NCI-H146 (cell line): Measurements from ENCODE around the gene ABCC9.
"Not testable (repeated sequence)": the region's sequence is repeated elsewhere in the genome, so short reads cannot be mapped to it uniquely, and the experiment has no call there.

Experiments
- DNase-seq: peaks from one replicate; lab custom pipeline; 2025; lab: John Stamatoyannopoulos, UW

ABCC9 gene

DNA sequence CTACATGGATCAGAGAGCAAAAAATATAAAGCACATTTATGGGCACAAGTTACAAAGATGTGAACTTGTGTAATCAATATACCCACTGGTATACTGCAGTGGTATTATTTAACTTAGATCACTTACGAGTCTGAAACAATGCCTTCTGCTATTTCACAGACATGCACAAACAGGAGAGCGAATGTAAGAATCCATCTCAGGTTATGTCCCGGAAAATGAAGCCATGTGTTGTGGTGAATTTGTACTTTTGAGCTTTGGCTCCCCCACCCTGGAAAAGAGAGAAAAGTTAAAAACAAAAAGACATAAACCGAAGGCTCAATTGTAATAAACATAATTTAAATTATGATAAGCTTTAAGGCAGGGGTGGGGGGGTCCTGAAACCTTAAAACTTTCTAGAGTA lies 7.6 kb downstream of the ABCC9 start:
- no peak for DNase-seq

- DNase-seq: not testable (repeated sequence)
These were observed 11.3 kb downstream of the ABCC9 start for GRCh38 chr12:21929972-21930371.

DNA sequence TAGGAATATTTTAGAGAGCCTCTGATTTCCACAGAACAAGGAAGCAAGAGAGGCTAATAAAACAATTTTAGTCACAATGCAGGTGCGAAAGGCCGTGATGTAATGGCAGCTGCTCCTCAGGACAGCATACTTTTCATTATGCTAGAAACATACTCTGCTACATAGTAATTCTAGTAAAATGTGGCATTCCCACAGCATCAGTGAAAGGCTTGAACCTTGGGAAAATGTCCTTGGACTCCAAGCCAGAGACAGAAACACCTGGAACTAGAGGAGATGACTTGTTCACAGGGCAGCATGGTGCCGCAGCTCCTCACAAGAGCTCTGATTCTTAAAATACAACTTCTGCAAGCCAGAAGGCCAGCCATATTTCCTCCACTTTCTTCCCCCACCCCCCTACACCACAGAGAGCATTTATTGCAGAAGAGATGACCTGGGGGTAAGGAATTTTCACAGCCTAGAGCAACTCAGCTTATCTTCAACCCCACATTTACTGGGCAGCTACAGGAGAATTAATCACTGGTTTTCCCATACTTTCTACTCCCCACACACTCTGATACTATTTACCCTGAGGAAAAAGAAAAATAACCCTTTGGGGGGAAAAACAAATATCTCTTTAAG lies 15.8 kb downstream of the ABCC9 start:
- DNase-seq: no peak

DNA sequence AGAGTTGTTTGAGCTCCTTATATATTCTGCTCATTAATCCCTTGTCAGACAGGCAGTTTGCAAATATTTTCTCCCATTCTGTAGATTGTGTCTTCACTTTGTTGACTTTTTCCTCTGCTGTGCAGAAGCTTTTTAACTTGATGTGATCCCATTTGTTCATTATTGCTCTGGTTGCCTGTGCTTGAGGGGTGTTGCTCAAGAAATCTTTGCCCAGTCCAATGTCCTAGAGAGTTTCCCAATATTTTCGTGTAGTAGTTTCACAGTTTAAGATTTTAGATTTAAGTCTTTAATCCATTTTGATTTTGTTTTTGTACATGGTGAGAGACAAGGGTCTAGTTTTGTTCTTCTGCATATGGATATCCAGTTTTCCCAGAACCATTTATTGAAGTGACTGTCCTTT lies 19.8 kb downstream of the ABCC9 start:
- DNase-seq: no peak

DNA sequence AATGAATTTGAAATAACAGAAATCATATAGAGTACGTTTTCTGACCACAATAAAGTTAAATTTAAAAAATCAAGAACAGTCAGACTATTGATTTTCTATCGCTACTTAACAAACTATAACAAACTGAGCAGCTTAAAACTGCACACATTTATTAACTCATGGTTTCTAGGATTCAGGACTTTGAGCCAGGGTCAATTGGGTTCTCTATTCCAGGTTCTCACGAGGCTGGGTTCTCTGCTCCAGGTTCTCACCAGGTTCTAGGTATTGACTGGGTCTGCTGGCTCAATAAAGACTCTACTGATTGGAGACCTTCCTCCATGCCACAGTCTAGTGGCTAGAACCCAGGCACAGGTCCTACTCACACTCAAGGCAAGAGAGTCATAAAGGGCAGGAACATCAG lies 22.8 kb downstream of the ABCC9 start:
- DNase-seq: no peak

DNA sequence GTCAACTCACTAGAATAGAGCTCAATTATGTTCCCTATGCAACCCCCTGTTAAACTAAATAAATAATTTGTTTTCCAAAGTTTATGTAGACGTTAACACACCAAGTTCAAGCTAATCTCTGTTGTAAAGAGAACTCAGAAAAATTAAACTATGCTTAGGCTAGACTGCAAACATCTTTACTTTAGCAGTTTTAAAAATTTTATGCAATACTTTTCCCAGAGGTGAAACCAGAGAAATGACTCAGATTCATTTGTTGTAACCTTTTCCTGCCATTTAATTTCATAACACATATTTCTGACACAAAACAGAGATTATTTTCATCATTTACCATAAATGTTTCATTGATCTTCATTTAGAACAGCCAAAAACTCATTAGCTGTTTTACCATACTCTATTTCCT lies 27.4 kb downstream of the ABCC9 start:
- no peak for DNase-seq

DNA sequence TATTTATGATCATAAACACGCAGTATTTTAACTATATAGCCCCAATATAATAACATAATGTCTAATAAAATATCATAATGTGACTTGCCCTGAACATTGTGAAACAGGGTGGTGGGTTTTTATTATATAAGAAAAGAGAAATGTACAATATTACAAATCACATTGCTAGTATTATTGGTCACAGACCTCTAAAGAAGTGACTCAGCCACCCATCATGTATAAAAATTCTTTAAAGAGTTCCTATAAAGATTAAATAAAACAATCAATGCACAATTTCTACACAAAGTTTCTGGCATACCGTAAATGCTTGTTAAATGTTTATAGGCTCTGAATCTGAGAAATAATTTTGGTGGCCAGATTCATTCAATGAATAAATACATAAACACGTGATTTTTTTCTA lies 28.9 kb downstream of the ABCC9 start:
- DNase-seq: no peak

GRCh38 chr12:21911832-21912231 lies 29.4 kb downstream of the ABCC9 start:
- DNase-seq: no peak

DNA sequence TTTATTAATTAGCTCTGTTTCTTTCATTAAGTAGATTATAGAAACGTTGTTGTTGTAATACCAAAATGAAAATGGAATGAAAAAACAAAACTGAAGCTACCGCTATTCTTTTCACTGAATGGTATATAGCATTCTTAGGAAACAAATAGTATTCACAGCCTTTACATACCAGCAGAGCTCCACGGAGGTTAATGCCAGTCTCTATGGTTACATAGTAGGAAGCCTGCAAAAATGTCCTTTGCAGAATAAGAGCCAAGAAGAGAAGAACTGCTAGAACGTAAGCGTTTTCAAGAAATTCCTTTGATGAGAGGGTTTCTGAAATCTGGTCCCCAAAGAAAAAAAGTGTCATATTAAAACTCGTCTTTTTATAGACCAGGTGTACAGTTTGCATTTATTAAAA lies 30.6 kb downstream of the ABCC9 start:
- DNase-seq: no peak

DNA sequence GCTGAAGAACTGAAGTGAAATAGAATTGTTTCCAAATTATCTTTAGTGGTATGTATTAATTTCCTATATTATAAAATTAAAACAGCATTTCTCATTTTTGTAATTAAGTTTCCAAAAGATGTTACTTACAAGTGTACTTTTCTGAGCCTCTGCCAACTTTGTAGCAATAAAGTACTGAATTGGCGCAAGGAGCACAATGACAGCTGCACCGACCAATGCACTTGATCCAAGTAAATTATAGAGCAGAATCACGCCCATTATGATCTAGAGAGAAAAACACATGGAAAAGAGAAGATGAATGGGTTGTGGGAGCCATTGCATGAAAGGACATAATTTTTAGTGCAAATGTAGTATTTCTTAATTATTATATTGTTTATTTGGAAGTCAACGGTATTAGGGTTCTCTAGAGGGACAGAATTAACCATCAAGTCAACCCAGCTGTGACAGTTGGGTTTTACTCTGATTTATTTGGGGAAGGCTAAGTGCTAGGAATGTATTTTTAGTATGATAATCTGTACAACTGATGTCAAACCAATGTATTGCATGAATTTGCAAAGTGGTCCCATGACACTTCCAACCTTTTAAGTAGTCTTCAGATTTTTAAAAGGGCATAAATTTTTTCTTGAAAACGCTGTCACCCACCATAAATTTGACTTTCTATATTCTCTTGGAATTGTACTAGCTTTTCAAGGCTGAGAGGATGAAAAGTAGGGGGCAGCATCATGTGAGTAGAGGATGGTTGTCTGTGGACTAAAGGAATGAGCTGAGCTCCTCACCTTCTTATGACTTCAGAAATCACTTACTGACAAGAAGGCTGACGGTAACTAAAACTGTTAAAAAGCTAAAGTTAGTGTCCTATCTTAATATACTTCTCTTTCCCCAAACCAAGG lies 33.0 kb downstream of the ABCC9 start:
- no peak for DNase-seq

GRCh38 chr12:21906919-21907493 lies 34.2 kb downstream of the ABCC9 start:
- no peak for DNase-seq

GRCh38 chr12:21899532-21899931 lies 41.7 kb downstream of the ABCC9 start:
- DNase-seq: not testable (repeated sequence)

DNA sequence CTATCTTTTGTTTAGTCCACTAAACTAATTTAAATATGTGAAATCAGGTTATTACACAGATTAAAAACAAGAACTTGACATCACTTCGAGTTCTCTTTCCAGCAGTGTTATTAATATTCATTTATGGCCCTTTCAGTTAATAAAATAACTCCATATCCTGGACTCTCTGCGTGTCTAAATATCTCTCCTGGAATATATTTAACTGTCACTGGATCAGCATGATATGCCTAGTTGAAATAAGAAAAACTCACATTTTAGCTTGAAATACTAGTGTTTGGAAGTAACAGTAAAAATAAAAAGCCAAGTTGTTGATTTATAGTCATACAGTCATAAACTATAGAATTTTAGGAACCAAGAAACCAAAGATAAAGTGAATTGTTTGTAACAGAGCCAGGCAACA lies 45.6 kb downstream of the ABCC9 start:
- DNase-seq: no peak

GRCh38 chr12:21894792-21895595 lies 46.2 kb downstream of the ABCC9 start:
- DNase-seq: no peak

- no peak for DNase-seq
These were observed 47.3 kb downstream of the ABCC9 start for GRCh38 chr12:21893924-21894323.

DNA sequence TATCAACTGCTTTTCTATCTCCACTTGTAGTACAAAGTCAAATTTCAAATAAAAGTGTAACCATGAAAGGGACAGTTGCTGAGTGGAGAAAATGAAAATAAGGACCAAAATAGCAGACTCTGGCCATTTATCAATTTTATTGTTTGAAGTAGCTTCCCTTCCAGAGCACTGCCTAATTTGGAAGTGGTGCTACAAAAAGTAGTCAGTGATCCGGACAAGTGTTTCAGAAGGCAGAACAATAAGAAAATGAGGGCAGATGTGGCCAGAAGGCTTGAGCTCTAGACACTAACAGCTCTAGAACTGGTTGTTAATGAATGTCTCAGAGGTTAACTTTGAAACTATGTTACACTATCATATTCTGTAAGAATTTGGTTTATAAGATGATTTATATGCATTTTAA lies 48.9 kb downstream of the ABCC9 start:
- no peak for DNase-seq

DNA sequence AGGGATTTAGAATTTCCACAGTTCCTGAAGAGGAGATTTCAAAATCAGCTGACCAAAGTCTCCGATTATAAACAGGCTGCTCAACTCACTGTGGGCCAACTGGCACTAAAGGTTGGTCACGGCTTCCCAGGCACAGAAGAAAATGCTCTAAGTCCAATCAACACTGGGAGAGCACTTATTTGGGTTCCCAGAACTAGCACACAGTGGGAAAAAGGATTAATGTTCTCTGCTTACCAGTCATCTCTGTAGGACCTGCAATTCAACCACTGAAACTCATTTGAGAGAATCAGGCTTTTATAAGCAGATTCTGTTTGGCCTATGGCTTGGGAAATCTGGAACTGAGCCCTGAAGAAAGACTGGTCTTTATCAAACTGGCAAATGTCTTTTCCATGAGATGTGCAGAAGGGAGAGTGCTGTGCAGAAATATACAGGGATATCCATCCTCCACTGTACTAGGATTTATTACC lies 49.4 kb downstream of the ABCC9 start:
- no peak for DNase-seq

DNA sequence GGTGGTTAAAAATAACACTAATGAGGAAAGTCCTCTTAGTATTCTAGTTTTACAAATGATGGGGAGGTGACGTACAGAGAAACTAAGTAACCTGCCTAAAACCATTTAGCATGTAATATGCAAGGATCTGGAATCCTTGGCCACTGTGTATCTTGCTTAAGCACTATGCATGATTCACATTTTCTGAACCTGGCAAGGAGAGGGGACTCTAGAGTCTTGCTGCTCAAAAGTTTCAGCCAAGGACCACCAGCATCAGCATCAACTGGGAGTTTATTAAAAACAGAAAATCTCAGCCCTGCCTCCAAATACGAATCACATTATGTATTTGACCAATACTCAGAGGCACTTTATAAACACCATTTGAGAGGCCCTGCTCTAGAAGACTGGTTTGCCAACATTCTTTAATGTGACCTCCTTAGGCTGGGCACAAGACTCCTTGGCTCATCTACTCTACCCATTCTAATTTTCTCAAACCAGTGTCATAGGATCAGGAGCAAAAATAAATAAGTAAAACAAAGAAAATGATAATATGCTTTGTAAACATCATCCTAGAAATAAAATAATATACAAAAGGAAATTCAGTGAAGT lies 52.9 kb downstream of the ABCC9 start:
- DNase-seq: no peak

- DNase-seq: no peak
These were observed 56.3 kb downstream of the ABCC9 start for GRCh38 chr12:21884936-21885335.

DNA sequence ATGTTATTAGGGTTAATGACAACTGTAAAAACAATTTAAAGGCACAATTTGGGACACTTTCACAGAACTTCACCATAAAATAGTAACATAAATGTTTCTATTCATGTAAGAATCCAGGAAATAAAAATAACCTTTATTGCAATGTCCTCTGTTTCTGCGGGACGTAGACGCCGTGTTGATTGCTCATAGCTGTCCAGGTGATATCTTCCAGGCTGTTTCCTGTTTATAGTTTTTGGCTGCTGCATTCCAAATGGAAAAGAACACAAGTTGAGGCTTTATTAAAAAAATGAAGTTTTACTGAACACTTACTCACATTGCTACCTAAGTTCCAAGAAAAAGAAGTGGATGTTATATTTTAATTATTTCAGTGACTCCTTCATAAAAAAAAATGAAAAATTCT lies 58.6 kb downstream of the ABCC9 start:
- no peak for DNase-seq

DNA sequence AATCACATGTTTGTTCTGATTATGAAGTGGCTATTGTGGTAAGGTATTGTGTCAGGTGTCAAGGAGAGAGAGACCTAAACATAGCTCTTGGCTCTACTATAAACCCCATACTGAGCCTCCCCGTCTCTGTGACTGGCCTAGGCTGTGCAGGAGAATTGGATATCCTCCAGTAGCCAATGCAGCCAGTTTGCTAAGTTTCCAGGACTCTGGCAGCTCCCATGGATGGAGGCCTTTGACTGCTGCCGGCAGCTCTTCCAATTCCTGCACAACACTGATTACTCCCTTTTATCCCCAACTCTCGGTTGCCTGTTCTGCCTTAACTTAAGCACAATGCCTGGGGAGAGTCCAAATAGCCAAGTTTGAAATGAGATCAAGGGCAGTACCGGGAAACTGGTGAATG lies 59.3 kb downstream of the ABCC9 start:
- no peak for DNase-seq

DNA sequence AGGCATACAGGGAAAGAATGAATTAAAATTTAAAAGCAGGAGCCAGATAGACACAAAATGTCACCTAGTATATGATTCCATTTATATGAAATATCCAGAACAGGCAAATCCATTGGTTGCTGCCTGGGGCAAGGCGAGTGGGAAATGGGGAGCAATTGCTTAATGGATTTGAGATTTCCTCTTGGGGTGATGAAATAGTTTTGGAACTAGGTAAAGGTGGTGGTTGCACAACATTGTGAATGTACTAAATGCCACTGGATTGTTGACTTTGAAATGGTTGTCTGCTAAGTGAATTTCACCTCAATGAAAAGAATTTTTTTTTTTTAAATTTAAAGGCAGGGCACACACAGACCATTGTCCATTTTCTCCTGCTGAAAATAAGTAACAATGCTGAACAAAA lies 61.9 kb downstream of the ABCC9 start:
- no peak for DNase-seq
